GM21737 (cell line): ENCODE data around the gene CPSF3.

Source experiments
- ATAC-seq: cut with Tn5 transposase; IDR thresholded peaks from one replicate; pipeline ENCODE4 v1.9.1; 2021; ENCODE audit warnings: mild to moderate bottlenecking, moderate library complexity; ENCODE audit not compliant: unreplicated experiment

The CPSF3 gene

DNA sequence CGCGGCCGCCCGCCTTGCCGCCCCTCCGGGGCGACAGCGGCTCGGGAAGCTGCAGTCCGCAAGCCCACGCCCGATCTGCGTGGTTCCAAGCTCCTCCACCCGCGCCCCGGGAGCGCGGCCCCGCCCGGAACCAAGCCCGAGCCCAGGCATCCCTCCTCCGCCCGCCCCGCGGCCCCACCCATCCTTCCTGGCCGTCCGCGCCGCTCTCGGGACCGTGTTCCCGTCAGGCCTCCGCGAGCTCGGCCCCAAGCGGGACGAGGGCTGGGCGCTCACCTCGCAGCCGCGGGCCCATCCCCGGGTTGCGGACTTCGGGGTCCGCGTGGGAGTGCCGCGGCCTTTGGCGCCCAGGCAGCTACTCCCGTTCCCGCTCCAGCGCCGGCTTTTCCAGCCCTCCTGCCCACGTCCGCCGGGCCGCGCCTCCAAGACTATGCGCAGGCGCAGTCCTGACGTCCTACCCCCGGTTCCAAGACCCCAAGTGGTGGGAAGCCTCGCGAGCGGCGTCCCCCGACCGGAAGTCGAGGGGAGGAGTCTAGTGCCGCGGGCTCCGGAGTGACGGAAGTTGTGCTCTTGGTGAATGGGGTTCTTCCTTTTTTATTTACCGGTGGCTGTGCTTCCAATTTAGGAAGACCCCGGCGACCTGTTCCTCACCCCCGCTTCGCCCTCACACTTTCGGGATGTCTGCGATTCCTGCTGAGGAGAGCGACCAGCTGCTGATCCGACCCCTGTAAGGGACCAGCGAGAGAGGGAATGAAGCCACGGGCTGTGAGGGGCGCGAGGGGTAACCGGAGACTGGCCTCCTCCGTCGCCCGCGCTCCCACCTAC is at the start of gene CPSF3, which contains the start of gene ITGB1BP1:
TSS of gene CPSF3 (plus strand) at position 555 of the 822 bp plus-strand sequence. CDS start at position 675, 120 bp downstream.
TSS of gene ITGB1BP1 (minus strand) at position 429 of the 822 bp plus-strand sequence. CDS start 4,831 bp downstream, outside the sequence.
- ATAC-seq = peak; percentile 80

DNA sequence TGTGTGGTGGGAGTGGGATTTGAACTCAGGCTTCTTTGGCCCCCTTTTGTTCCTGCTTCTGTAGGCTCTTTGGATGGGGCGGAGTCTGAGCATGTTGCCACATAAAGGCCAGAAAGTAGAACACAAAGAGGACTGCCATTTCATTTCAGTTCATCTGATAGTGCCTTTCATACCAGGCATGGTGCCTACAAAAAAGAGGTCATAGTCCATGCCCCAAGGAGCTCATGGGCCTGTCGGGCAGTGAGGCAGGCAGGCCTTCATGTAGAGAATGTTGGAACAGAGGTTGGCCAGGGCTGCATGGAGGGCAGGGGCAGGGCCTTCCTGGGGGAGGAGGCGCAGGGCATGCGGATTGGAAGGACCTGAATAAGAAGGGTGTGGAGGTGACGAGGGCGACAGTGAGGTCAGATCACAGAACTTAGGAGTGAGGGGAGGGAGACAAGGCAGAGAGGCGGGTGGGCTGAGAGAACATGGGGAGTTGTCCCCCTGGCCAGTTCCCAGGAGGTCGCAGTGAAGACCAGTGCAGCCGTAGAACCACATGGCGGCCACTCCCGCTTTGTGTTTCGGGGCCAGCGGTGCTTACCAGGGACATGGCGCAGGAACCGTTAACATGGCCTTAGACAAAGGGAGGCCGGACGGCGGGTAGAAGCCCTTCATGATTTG is 49.3 kb upstream of the CPSF3 start:
- no peak for ATAC-seq

DNA sequence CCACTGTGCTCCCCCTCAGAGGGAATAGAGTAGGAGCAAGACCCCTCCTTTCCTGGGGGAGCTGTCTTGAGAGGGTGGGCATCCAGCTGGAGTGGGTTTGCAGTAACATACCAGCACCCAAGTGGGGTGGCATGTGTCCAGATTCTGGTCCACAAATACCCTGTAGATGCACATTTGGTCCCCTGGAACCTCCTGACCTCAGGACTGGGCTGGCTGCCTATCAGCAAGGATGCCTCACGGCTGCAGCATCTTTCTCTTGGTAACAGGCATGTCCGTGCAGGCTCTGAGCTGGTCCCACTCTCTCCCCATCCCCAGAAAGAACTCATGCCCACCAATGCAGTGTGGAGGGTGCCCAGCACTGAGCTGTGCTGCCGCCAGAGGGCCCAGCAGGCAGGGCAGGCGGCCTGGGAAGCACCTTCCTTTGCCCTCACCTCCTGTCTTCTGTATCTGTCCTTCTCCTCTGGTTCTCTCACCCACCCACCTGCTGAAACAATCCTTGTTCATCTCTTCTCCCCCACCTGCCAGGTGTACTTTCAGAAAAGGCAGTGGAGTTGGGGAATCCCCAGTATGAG is 47.5 kb upstream of the CPSF3 start:
- ATAC-seq = no peak

DNA sequence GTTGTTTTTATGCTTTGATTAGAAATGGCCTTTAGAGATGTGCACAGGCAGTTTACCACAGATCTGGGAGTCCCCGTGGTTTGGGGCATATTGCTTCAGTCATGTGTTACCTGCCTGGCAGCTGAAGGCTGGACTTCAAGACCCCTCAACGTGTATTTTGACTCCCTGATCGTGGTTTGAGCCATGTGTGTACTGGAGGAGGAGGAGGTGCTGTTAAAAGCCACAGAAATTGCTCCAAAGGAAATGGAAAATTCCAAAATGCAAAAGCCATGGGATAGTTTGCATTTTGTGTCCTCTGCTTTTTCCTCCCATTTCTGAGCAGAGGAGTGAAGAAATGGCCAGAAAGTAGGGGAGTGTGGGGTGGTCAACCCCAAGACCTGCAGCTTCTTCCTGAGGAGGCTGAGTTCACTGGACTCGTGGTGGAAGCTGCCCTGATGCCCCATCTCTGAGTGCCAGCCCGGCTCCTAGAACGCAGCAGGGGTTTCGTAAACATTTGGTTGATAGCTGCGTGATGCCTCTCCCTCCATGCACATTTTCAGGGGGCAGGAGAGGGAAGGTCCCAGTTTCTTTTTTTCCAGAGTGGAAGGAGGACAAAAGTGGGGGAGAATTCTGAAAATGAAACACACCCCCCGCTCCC is 45.9 kb upstream of the CPSF3 start:
- ATAC-seq = no peak

DNA sequence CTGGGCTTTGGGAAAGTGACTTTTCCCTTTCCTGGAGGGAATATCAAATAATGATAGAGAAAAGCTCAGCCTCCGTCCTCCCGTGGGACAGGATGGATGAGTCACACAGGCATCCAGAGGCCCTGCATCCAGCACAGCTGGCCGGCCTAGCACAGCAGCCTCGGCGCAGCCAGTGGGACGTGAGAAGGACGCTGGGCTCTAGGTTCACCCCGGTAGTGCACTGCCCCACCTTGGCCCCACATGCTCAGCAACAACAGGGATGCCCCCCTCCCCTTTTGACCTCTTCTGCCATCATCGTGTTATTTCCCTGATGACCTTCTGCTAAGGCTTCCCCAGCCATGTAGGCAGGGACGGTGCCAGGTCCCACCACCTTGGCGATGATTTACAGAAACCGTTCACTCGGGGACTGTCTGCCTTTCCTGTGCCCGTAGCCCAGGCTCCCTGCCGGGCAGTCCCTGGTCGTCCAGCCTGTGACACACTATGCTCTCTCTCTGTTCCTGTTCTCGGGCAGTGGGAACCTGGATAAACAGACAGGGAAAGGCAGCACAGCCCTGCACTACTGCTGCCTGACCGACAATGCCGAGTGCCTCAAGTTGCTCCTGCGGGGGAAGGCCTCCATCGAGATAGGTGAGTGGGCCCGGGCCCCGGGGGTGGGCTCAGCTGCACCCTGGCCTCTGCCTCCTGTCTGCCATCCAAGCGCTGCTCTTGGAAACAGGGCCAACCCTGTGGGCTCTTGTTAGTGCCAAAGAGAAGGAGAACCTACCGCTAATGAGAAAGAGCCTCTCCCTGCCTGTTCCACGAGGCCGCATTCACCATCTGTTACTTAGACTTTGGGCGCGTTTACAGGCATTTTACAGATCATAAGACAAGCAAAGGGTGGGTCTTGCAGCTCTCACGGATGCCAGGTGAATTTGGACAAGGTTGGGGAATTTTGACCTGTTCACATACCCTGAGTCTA is 44.7 kb upstream of the CPSF3 start:
- ATAC-seq = no peak

DNA sequence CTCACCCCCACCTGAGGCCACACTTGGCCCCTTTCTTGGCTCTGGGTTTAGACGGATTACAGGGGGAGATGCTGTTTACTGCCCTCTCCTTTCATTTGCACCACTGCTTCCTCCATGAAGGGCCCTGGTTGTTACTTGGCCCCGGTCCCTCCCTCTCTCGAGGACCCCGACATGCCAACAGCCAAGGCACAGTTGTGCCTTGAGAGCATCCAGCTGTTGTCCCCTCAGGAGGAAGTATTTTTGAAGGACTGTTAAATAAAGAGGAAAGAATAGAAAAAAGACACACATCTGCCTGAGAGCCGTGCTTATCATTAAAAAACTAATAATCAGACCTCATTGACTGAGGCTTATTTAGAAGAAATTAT is 44.1 kb upstream of the CPSF3 start:
- ATAC-seq = no peak

DNA sequence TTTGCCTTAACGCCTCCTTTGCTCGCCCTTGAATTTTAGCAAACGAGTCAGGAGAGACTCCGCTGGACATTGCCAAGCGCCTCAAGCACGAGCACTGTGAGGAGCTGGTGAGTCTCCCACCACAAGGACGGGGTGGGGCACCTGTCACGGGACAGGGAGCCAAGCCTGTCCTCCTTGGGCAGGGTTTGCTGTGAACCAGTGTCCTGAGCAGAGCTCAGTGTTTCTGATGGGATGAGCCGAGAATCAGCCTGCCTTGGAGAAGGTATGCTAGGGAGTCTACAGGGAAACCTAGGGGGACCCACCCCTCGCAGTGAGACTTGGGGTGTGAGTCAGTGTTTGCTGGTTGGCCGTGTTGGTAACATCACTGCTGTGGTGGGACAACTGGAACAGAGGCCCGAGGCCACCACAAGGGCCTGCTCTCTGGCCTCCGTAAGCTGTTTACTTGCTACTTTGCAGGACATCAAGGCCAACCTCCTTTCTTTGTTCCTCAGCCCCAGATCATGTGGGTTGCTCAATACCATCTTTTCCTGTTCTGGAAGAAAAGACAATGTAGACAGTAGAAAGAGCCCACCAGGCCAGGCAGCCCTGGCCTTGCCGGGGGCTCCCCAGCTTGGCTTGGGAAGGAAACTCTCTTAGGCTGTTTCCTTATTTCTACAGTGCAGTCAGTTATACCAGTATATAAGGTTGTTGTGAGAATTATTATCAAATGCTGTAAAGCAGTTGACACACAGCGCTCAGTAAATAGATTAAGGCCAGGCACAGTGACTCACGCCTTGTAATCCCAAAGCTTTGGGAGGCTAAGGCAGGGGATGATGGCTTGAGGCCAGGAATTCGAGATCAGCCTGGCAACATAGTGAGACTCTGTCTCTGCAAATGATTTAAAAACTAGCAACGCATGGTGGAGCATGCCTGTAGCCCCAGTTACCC is 42.5 kb upstream of the CPSF3 start:
- no peak for ATAC-seq

DNA sequence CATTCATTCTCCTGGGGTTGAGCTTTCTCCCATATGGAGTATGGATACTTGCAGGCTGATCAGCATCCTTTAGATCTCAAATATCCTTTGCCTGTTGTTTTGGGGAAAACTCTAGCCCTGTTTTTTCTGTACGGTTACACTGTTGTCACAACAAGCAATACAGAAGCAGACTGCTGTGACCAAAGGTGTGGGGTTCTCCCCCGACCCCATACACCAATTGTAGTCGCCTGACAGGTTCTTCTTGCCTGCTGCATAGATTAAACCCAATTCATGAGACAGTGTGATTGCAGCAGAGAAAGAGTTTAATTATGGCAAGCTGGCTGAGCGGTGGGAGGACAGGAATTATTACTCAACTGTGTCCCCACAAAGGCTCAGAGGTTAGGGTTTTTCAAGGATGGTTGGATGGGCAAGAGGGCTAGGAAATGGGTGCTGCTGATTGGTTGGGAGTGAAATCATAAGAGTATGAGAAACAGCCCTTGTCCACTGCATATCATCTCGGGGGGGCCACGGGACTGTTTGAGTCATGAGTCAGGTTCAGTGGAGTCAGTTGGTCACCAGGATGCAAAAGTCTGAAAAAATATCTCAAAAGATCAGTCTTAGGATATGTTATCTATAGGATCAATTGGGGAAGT is 40.7 kb upstream of the CPSF3 start:
- ATAC-seq = no peak

DNA sequence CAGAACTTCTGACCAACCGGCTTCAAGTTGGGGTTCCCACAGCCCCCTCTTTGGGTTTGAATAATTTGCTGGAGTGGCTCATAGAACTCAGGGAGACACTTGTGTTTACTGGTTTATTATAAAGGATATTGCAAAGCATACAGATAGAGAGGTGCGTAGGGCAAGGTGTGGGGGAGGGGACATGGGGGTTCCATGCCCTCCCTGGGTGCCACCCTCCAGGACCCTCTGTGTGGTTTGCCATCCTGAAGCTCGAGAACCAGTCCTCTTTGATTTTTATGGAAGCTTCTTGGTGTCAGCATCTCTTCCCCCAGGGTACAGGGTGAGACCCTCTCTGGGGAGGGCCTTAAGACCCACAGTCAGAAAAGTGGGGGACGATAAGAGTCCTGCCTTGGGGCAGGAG is 38.9 kb upstream of the CPSF3 start:
- ATAC-seq = no peak

DNA sequence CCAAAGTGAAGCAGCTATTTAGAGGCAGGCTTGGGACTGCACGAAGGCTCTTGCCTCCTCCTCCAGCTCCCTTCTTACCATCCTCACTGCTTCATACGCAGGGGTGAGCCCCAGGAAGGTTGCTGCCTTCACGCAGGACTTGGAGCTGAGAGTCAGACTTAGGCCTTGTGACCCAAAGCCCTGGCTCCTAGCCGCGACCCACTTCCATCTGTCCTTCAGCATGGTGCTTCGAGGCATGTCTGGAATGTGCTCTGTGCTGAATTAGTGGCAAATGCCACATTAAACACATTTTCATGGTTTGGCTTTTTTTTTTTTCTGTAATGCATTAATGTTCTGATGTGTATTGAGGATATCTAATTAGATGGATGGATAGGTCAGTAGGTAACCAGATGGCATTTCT is 37.6 kb upstream of the CPSF3 start:
- ATAC-seq = no peak

DNA sequence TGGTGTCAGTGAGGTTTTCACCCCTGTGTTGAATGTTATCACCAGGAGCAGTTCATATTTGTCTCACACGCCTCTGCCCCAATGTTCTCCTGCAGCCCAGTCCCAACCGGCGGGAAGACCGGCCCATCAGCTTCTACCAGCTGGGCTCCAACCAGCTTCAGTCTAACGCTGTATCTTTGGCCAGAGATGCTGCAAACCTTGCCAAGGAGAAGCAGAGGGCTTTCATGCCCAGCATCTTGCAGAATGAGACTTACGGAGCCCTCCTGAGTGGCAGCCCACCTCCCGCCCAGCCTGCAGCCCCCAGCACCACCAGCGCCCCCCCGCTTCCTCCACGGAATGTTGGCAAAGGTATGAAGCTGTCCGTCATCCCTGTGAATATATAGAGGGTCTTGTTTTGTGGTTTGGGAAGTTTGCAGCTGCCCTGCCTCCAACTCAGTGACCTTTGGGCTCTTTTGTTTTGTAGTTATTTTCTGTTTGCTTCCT is 35.2 kb upstream of the CPSF3 start:
- ATAC-seq = no peak

DNA sequence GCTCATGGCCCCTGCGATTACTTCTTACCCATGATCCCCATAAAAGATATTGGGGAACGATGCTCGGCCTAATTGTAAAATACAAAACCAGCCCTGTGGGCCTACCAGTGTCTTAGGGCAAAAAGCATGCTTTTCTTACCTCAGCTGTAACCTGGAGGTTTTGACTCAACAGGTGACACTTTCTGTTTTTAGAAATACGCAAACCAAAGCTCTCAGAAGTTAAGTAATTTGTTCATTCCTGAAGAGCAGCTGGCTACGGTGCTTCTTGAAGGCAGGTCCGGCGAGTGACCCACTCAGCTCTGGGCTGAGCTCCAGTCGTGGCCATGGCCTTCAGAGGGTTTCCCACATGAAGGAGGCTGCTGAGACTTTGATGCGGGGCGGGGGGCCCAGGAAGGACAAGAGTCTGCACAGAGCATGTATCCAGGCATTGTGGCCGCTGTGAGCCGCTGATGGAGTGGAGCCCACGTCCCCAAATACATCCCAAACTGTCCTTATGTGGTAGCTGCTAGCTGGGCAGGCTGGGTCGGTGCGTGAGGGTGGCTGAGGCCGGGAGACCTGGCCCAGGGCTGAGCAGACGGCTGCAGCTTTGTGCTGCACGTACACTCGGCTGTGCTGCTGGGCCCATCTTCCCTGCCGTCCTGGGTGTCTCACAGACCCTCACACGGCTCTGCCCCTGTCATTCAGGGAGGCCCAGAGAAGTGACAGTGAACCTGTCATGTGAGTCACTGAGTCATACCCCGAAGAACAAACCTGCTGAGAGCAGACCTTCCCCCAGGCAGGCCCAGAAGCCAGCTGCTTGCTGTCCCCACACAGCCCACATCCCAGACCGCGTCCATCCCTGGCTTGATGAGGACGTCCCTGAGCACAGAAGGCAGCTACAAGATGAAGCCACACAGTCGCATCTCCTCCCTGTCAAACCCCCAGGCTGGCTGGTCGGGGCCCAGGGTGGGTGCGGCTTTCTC is 34.2 kb upstream of the CPSF3 start:
- ATAC-seq = no peak

DNA sequence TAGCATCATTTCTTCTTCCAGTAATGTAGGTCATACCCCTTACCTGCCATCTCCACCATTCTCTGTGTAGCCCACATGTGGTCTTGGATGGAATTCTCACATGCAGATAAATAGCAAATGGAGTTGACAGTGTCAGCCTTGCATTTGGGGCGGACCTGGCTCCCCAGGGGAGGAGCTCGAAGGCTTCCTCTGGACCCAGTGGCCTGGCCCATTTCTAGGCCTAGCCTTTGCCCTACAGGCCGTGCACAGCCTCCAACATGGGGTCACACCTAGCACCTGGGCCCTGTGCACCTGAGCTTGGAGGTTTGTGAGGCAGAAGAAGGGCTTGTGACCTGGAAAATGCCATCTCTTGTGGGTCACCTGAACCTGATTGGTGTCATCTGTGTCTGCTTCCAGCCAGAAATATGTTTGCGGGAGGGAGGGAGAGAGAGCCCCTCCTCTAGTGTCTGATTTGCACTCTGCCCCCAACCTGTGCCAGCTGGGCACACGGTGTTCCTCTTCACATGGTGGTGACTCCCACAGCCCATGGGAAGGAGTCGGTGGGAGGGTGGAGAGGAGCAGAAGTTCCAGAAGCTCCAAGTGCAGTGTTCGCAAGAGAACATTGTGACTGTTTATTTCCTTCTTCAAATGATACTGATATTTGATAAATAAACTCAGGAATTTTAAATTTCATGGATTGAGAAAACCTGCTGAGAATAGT is 33.2 kb upstream of the CPSF3 start:
- ATAC-seq = no peak

DNA sequence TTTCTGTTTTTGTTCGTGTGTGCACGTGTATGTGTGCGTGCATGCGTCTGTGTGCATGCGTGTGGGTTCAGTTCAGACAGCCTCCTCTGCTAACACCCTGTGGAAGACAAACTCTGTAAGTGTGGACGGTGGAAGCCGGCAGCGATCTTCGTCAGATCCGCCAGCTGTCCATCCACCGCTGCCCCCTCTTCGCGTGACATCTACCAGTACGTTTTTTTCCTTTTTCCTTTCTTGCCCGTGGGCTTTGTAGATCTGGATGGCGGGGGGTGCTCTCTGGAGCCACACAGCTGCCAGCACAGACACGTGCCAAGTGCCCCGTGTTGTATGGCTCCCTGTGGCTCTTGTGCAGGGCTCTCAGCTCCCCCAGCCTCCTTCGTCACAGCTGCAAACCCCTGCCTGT is 32.5 kb upstream of the CPSF3 start:
- ATAC-seq = no peak

DNA sequence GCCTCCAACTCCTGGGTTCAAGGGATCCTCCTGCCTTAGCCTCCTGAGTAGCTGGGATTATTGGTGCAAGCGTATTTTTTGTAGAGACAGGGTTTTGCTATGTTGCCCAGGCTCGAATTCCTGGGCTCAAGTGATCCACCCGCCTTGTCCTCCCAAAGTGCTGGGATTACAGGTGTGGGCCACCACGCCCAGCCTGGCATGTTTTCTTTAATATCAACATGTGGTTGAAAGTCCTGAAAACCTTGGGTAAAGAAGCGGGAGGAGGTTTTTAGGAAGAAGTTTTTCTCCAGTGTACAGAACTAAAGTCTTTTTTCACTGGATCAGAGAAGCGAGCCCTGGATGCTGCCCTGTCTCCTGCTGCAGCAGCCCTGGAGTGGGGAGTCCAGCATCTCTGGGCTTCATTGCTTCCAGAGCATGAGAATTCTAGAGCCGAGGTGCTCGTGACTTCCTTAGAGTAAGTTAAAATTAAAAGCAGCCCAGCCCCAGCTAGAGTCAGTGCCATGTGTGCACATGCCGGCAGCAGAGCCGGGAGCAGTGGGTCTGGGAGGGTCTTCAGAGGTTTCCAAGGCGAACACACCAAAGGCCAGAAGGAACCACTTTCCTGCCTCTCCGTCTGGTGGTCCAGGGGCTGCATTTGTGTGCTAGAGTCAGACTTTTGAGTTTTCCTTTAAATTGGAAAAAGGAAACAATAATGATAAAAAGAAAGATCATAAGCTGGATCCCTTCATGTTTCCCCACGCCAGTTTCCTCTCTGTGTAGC is 31.3 kb upstream of the CPSF3 start:
- no peak for ATAC-seq
